ENCODE results near the gene CTSH.

The CTSH gene

DNA sequence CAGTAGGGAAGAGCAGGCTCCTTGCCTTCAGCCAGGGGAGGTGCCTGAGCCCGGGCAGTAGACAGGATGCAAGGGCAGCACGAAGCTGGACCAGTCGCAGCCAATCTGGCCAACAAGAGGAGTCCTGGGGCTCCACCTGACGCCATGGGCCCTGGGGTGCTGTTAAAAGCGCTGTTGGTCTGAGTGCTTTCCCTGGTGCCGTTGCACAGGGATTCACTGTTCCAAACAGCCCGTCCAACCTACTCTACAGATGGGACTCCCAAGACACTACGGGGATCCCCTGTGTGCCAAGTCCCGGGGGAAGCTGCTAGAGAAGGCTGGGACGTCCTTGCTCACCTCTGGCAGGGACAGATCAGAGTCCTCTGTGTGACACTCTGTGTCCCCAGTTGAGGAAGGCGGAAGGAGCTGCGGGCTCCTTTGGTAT is 632 bp downstream of the CTSH start:
- Mint-ChIP-seq H3K36me3 (ENCODE audit: insufficient read depth) (peaks cover 3% of the 10 kb centered on the region), H3K27ac (peak overlapping the region; percentile 87 to 94), H3K4me3 (peak overlapping the region; percentile 81 to 93), H3K9me3 (no peaks in the 10 kb centered on the region), H3K4me1 (ENCODE audit: low read depth in 2 of 2) (peaks cover 9 to 20% of the 10 kb centered on the region in 2 donors), H3K27me3 (no peaks in the 10 kb centered on the region)
- ATAC-seq (replicated peaks) (peak; percentile 11), DNase-seq (no peak)

DNA sequence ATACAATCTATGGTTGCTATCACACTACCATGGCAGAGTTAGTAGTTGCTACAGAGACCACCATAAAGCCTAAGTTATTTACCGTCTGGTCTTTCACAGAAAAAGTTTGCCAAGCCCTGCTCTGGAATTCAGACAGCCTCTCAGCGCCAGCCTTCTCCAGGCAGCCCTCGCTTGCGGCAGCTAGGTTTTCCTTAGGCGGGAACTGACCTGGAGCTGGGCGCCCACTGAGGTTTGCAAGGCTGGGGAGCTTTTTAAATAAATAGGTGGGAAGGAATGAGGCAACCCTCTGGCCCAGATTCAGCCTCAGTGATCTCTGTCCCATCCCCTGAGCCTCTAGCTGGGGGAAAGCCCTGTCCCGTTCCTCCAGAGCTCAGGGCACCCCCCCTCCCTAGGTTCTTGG is 1.2 kb downstream of the CTSH start:
- Mint-ChIP-seq H3K4me1 (ENCODE audit: low read depth in 2 of 2) (peaks cover 13 to 23% of the 10 kb centered on the region in 2 donors), H3K9me3 (no peaks in the 10 kb centered on the region), H3K27me3 (no peaks in the 10 kb centered on the region), H3K36me3 (ENCODE audit: insufficient read depth) (peaks cover 5% of the 10 kb centered on the region), H3K27ac (peak overlapping the region; percentile 35 to 94), H3K4me3 (peak overlapping the region; percentile 81 to 93)
- ATAC-seq (replicated peaks) (no peak), DNase-seq (no peak)

DNA sequence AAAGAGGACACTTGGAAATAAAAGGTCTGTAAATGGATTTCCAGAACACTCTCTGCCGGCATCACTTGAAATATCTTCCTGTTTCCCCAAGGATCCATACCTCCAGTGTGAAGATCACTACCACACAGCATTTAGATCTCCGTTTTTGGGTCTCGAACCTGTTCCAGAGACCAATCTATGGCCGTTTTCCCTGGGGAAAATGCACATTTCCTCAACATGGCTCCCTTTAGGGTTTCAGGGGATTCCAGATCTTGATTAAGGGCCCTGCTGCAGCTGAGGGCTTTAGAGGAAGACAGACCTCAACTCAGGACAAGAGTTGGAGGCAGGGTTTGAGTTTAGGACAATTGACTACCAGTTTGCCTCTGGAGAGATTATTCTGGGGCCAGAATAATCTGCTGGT is 2.1 kb downstream of the CTSH start:
- no peak for DNase-seq
- ATAC-seq (replicated peaks), result no peak
- Mint-ChIP-seq H3K9me3 (no peaks in the 10 kb centered on the region), H3K36me3 (ENCODE audit: insufficient read depth) (peaks cover 9% of the 10 kb centered on the region), H3K4me1 (ENCODE audit: low read depth in 2 of 2) (peaks cover 13 to 27% of the 10 kb centered on the region in 2 donors), H3K4me3 (no peak overlapping the region), H3K27me3 (no peaks in the 10 kb centered on the region), H3K27ac (peak overlapping the region in 1 of 2 donors; percentile 94)

DNA sequence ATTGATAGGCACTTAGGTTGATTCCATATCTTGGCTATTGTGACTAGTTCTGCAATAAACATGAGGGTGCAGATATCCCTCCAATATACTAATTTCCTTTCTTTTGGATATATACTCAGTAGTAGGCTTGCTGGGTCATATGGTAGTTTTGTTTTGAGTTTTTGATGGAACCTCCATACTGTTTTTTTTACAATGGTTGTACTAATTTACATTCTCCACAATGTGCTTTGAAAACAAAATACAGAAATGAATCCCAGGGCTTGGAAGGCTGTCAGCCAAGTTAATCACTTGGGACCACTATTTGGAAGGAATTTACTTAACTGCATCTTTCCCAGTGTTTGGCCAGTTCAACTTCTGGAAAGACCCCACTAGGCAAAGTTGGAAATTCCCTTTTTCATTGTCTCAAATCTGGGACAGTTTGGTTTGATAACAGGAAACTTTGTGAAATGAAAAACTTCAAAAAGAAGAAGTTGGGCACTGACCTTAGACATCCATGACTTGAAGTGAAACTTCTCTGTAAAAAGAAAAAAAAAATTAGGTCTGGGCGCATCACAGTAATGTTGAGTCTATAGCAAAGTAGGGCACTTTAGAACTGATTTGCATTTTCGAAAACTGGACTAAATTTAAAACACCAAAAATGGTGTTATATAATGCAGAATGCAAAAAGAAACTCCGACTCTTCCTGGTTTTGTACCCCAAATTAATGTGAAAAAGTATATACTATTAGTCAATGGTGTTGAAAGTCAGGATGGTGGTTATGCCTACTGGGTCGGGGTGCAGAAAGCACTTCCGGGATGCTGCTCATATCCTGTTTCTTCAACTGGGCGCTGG is 6.0 kb downstream of the CTSH start:
- Mint-ChIP-seq H3K27me3 (no peaks in the 10 kb centered on the region), H3K9me3 (no peaks in the 10 kb centered on the region), H3K27ac (peak overlapping the region; percentile 86 to 92), H3K4me3 (peak overlapping the region; percentile 65 to 77), H3K36me3 (ENCODE audit: insufficient read depth) (peaks cover 16% of the 10 kb centered on the region), H3K4me1 (ENCODE audit: low read depth in 2 of 2) (peaks cover 10 to 15% of the 10 kb centered on the region in 2 donors)
- peak in 2 of 3 experiments; percentile 9 to 15 for DNase-seq
- ATAC-seq (replicated peaks), result peak; percentile 86

DNA sequence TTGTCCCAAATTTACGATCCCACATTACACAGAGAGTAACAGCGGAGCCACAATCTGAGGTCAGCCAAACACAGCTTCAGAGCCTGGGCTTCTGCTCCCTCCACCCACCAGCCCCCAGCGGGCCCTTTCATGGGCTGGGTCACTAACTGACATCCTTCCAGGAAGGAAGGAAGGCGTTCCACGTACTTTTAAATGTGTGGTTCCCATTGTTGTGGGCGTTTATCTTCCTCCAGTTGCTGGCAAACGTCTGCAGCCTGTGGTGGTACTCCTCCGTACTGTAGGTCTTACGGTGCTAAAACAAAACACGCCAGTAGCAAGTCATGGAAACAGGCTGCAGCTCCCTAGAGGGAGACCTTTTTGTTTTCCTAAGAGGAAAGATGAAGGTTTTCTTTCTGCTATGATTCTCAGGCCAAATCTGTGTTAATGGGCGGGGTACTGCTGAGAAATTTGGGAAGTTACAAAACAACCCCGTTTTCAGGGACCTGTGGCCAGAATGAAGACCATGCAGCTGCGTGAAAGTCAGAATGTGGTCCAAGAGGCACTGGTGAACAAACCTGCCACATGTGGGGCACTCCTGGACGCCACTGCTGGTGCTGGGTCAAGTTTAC is 7.6 kb downstream of the CTSH start:
- no peak overlapping the region for H3K27ac Mint-ChIP-seq
- peaks cover 6 to 12% of the 10 kb centered on the region in 2 donors for H3K4me1 Mint-ChIP-seq (ENCODE audit: low read depth in 2 of 2)
- H3K36me3 Mint-ChIP-seq (ENCODE audit: insufficient read depth), result peaks cover 24% of the 10 kb centered on the region
- ATAC-seq (replicated peaks) (no peak), DNase-seq (no peak)
- no peaks in the 10 kb centered on the region for H3K27me3 Mint-ChIP-seq
- H3K4me3 Mint-ChIP-seq, result no peak overlapping the region
- H3K9me3 Mint-ChIP-seq, result no peaks in the 10 kb centered on the region

DNA sequence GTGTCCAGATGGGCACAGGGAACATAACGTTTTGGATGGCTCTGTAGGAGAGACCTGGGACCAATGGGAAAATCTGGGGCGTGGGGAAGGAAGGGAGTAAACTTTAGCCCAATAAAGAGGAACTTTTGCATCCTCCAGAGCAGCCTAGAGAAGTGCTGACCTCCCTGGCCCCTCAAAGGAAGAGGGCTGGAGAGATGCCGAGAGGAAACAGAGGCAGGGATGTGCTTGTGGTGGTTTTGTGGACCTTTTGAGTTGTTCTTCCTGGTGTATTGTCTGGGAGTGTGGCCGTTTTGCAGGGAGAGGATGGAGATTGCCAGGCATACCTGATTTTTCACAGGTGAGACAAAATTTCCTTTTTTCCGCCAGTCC is 10.2 kb downstream of the CTSH start:
- H3K4me1 Mint-ChIP-seq (ENCODE audit: low read depth in 2 of 2), result peaks cover 6 to 11% of the 10 kb centered on the region in 2 donors
- H3K27ac Mint-ChIP-seq, result peak overlapping the region in 1 of 2 donors; percentile 32
- ATAC-seq (replicated peaks) (no peak), DNase-seq (no peak)
- peaks cover 28% of the 10 kb centered on the region for H3K36me3 Mint-ChIP-seq (ENCODE audit: insufficient read depth)
- no peak overlapping the region for H3K4me3 Mint-ChIP-seq
- H3K27me3 Mint-ChIP-seq, result no peaks in the 10 kb centered on the region
- no peaks in the 10 kb centered on the region for H3K9me3 Mint-ChIP-seq

DNA sequence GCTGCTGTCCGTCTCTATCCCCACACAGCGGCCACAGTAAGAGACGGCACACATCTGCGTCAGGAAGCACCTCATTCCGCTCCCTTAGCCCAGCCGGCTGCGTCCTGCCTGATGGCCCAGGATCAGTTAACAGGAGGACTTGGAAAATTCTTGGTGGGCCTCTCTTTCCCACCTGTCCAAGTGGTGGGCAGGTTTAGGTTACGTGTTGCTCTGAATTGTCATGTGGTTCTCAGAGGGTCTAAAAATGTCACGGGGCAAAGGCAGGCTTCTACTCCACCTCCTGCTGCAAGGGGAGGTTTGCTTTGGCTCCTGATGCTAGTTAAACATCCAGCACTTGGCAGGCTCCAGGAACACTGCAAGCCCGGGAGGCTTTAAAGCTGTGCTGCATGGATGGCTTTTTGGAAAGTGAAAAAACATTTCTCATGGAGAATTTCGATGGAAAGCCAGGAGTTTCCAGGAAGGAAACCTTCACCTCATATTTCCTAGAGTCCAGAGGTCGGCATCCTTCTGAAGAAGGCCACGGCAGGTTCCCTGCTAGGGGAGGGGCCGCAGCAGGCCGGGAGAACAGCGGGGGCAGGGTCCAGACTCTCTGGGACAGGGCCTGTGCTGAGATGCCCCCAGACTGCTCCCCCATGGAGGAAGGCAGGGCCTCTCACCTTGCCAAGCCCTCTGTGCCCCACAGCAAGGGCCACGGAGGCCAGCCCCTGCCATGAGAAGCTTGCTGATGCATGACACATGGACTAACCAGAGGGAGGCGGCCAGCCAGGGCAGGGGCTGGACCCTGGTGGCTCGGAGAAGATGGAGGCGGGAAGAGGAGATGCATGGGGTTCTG is 10.8 kb downstream of the CTSH start:
- H3K4me1 Mint-ChIP-seq (ENCODE audit: low read depth in 2 of 2), result peaks cover 2 to 5% of the 10 kb centered on the region in 2 donors
- ATAC-seq (replicated peaks) (no peak), DNase-seq (no peak)
- H3K9me3 Mint-ChIP-seq, result no peaks in the 10 kb centered on the region
- peaks cover 24% of the 10 kb centered on the region for H3K36me3 Mint-ChIP-seq (ENCODE audit: insufficient read depth)
- H3K27ac Mint-ChIP-seq, result peak overlapping the region in 1 of 2 donors; percentile 82
- H3K27me3 Mint-ChIP-seq, result no peaks in the 10 kb centered on the region
- H3K4me3 Mint-ChIP-seq, result no peak overlapping the region

DNA sequence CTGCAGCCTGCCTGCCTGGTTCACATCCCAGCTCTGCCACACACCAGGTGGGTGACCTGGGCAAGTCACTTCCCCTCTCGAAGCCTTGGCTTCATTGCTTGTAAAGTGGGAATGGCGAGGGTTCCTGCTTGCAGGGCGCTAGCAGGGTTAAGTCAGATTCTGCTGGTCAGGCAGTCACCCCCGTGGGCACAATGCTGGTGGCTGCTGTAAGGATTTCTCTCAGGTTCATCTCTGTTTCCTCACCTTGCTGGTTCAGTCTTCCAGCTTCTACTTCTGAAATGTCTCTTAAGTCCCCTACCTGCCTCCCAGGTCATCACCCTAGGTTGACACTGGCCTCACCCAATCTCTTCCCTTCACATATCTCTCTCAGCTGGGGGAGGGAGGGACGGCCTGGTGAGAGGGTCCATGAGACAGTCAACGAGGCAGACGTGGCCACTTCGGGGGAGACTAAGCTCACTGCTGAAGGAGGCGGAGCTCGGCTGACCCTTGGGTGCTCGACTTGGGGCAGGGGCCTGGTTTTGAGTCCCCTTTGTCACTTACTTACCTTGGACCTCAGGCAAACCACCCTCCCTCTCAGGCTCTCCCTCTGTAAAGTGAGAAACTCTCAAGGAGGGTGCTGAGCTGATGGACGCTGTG is 11.5 kb downstream of the CTSH start:
- H3K27ac Mint-ChIP-seq, result peak overlapping the region in 1 of 2 donors; percentile 82

DNA sequence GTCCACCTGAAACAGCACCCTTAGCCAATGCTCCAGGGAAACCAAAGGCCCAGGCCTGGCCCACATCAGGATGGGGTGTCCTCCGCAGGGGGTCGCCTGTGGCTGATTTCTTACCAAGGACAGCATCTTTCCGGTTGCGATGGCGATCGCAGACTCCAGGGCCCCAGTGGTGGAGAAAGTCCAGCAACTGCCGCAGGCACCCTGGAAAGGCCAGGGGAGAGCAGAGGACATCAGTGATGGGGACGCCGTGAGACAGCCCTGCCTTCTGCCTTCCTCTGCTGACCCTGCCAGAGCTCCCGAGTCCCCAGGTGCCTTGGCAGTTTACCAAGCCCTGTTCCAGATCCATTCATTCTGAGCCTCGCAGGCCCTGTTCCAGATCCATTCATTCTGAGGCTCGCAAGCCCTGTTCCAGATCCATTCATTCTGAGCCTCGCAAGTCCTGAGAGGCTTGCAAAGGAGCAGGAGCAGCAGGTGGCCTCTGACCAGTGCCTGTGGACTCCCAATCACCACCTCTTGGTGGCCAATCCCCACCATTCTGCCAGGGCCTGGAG is 12.5 kb downstream of the CTSH start:
- Mint-ChIP-seq H3K9me3 (no peaks in the 10 kb centered on the region), H3K4me1 (ENCODE audit: low read depth in 2 of 2) (peaks cover 0 to 3% of the 10 kb centered on the region in 2 donors), H3K4me3 (no peak overlapping the region), H3K27ac (peak overlapping the region in 1 of 2 donors; percentile 46), H3K27me3 (no peaks in the 10 kb centered on the region), H3K36me3 (ENCODE audit: insufficient read depth) (peaks cover 30% of the 10 kb centered on the region)
- ATAC-seq (replicated peaks) (no peak), DNase-seq (no peak)

More for the DNA sequence above, 11.5 kb downstream of the CTSH start:
- Mint-ChIP-seq H3K4me1 (ENCODE audit: low read depth in 2 of 2) (peaks cover 0 to under 1% of the 10 kb centered on the region in 2 donors), H3K4me3 (no peak overlapping the region), H3K9me3 (no peaks in the 10 kb centered on the region), H3K36me3 (ENCODE audit: insufficient read depth) (peaks cover 28% of the 10 kb centered on the region), H3K27me3 (no peaks in the 10 kb centered on the region)
- DNase-seq (no peak), ATAC-seq (replicated peaks) (no peak)

DNA sequence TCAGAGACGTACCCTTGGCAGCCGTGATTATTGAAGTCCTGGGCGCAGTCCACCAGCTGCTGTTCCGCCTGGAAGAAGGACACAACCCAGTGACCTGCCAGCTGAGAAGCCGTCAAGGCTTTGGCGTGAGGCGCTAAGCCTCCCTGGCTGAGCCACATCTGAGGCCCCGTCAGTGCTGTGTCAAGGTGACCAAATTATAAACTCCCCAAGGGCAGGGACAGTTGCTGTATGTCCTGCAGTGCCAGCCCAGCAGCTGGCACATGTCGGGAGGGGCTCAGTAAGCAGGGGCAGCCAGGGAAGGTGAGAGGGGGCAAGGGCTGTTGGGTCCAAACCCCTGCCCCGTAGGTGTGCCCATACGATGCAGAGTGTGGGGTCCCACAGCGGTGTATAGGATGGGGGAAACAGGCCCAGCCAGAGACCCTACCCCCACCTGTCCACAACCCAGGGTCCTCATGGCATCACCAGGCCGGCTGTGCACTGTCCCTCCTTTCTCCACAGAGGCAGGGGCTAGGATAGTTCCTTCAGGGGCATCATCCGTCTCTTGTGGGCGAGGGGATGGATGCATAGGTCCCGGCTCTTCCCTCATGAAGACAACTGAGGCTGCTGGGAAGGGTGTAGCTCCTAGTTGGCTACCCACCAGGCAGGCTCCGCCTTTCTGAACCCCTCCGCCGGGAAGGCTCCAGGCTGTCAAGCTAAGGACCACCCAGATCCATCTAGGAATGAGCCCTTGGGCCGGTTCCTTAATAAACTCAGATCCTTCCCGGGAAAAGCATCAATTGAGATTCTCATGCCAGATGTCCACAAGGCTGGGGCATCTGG is 13.2 kb downstream of the CTSH start:
- Mint-ChIP-seq H3K4me1 (ENCODE audit: low read depth in 2 of 2) (peaks cover 0 to 3% of the 10 kb centered on the region in 2 donors), H3K36me3 (ENCODE audit: insufficient read depth) (peaks cover 30% of the 10 kb centered on the region), H3K27me3 (no peaks in the 10 kb centered on the region), H3K9me3 (no peaks in the 10 kb centered on the region), H3K4me3 (no peak overlapping the region), H3K27ac (no peak overlapping the region)
- no peak for DNase-seq
- ATAC-seq (replicated peaks), result no peak

DNA sequence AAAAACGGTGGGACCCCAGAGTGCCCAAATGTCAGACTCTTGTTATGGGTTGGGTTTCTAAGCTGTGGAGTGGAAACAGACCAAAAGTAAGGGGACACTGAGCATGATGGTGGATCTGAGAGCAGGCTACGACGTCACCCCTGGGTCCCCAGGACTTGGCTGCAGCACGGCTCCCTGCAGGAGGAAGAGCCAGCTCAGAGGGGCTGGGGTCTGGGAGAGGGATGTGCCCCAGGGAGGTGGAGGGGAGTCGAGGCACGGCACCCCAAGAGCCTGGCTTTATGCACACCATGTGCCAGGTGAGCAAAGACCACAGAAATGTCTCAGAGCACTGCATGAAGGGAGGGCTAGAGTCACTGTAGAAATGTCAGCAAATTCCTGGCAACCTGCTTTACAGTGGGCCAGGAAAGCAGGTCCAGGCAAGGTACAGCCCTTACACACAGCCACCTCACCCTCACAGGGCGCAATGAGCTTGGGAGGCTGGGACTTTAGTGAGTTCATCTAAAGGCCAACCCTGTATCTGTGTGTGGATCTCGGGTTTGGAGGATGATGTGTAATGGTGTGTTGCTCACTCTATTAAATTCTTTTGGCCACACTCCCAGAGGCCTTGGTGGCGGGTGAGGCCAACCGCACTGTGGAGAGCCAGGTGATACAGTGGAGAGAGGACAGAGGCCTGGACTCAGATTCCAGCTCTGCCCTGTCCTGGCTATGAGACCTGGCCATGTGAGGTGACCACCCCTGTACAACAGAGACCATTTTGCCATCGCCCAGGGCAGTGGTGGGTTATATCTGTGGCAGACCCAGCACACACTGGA is 14.1 kb downstream of the CTSH start:
- H3K4me3 Mint-ChIP-seq, result no peak overlapping the region
- peaks cover 0 to 3% of the 10 kb centered on the region in 2 donors for H3K4me1 Mint-ChIP-seq (ENCODE audit: low read depth in 2 of 2)
- no peaks in the 10 kb centered on the region for H3K9me3 Mint-ChIP-seq
- H3K36me3 Mint-ChIP-seq (ENCODE audit: insufficient read depth), result peaks cover 27% of the 10 kb centered on the region
- no peak overlapping the region for H3K27ac Mint-ChIP-seq
- no peak for ATAC-seq (replicated peaks)
- H3K27me3 Mint-ChIP-seq, result no peaks in the 10 kb centered on the region
- no peak for DNase-seq

Data from effector memory CD8-positive, alpha-beta T cell (primary cell).